Measurements from ENCODE around the gene ARAP1.

- no peak for TF ChIP-seq EP300 (IDR thresholded peaks at IDR 0.05)
- TF ChIP-seq CTCF (IDR thresholded peaks at IDR 0.05), result no peak
- TF ChIP-seq POLR2AphosphoS5 (IDR thresholded peaks at IDR 0.05), result no peak
Measured at GRCh38 chr11:72750086-72750485, 2.1 kb downstream of the ARAP1 start.

Data from sigmoid colon (tissue), 4 donors.